Umbilical cord (tissue), 2 donors: ENCODE data around the gene KCNJ11. TPM values are rescaled to one million over a fixed set of nuclear protein-coding genes. Genes with fewer than 3 reads are reported as not detected.
"Not testable (repeated sequence)": the region's sequence is repeated elsewhere in the genome, so short reads cannot be mapped to it uniquely, and the experiment has no call there.

Source experiments
- DNase-seq: peaks from one replicate; pipeline ENCODE4 v3.0.0-alpha.2; 2015; ENCODE audit warnings: low spot score
- total RNA-seq: library from RNA; depleted of rRNA; stranded (reverse); fragments of >200 nt; gene quantifications from one replicate; pipeline ENCODE4 v1.2.3, GENCODE V29; 2014; ENCODE audit warnings: low replicate concordance; ENCODE audit not compliant: insufficient read depth

The KCNJ11 gene
- 0.48 TPM for total RNA-seq

DNA sequence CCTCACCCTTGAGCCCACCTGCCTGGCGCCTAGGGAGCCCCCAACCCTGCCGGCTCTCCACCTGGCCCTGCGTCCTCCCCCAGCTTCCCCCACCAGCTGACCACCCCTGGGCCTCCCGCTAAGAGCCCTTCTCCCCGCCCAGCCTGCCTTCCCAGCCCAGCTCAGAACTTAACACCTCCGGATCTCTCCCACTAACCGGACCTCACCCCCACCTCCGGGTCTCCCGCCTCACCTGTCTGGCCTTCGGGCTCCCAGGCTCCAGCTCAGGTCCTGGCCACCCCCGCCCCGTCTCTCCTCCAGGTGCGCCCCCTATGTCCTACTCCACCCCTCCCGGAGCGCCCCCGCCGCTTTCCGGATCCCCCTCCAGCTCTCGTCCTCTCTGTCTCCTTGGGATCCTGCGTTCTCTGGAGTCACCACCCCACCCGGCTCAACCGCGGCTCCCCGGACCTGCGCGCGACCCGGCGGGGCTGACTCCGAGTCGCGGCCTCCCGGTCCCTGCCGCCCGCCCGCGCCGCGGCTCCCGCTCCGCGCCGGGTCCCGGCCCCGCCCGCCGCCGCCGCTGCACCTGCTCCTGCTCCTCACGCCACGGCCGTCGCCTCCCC, at the start of gene KCNJ11:
TSS of gene KCNJ11 (minus strand) at position 51 of the 602 bp plus-strand sequence. CDS start 568 bp downstream, outside the sequence.
- no peak for DNase-seq

DNA sequence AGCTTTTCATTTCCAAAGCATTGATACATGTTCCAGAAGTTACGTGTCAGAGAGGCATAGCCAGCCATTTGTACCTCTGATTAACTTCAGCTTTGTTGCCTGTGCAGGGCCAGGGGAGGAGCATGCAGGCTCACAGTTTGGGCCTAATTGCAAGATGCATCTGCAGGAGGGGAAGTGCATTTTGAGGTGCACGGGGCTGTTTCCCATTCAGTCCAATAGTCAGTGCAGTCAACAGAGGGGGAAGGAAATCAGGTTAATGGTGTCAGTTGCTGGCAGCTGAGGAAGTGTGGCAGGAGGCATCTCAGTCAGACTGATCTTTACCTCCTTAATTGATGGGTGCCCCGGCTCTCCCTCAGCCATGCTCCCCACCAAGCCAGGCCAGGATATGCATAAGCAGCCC, 48.9 kb upstream of the KCNJ11 start:
- no peak for DNase-seq

DNA sequence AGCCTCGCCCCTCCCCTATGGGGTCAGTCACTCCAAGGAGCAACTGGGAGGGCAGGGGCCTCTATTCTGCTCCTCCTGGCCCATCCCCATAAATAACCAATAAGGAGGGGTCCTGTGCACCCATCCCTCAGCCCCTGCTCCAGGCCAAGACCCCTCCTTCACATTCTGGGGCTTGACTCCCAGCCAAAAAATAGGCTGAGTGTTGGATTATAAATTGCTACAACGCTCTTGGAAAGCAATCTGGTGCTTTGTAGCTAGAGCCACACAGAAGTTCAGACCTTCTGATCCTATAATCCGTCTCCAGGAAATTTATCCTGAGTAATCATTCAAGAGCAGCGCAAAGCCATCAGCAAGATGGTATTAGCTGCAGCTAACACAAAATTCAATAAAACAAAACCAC, 45.6 kb upstream of the KCNJ11 start:
- peak; percentile 14 for DNase-seq

DNA sequence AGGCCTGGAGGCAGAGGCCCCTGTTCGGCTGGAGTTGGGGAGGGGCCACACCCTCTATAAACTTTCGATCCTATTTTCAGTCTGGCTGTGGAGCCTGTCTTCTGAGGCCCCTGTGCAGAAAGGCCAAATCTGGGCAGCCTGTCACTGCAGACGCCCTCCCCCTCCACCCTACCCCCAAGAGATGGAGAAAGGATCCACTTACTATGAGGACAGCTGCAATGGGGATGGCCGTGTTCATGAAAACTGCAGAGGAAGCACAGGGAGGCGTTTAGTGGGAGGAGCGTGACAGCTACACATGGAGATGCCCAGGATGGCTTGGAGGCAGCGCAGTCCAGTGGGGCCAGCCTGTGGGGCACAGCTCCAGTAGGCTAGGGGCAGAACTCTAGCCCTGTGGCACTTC, 43.5 kb upstream of the KCNJ11 start:
- DNase-seq, result peak; percentile 66

DNA sequence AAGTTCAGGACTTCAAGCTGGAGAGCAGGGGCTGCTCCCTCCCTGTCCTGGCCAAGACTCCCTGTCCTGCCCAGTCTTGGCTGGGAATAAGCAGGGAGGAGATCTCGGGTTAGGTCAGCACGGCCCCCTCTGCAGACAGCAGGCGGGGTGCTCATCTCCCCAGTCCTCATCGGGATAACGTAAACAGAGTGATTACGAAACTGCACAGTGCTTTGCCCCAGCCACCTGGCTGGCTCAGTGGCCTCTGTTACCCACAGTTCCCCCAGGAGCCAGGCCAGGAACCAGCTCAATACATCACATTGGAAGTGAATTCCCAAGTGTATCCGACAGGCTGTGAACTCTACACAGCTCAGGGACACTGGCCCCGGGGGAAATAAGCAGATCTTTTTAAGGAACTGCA, 42.7 kb upstream of the KCNJ11 start:
- peak; percentile 38 for DNase-seq

DNA sequence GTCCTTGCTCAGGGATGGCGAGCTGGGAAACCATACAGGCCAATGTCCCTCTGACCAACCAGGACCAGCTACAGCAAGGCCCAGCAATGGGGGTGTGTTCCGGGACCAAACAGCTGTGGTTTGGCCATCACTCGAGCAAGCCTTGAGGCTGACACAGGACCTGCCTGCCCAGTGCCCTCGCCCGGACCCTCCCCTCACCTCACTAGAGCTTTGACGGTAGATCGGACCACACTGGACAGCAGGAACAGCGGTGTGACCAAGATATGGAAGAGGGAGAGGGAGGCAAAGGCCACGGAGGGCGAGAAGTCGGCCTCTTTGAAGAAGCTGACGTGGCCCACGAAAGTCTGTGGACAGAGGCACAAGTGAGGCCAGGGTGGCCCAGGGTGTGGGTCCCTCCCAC, 42.2 kb upstream of the KCNJ11 start:
- no peak for DNase-seq

DNA sequence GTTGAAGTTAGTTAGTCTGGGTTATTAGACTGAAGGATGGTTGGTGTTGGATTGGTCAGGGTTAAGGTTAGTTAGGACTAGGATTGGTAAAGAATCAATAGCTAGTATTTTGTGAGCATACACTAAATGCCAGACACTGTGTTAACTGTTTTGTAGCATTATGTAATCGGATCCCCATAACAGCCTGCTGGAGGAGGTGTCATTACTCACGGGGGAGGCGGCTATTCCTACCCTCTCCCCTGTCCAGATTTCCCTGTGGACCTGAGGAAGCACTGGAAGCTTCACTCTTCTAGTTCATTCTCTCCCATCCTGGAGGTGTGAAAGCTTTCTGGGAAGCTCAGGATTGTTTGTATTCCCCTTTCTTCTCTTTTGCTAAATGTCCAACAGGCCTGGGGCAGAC, 40.5 kb upstream of the KCNJ11 start:
- no peak for DNase-seq

DNA sequence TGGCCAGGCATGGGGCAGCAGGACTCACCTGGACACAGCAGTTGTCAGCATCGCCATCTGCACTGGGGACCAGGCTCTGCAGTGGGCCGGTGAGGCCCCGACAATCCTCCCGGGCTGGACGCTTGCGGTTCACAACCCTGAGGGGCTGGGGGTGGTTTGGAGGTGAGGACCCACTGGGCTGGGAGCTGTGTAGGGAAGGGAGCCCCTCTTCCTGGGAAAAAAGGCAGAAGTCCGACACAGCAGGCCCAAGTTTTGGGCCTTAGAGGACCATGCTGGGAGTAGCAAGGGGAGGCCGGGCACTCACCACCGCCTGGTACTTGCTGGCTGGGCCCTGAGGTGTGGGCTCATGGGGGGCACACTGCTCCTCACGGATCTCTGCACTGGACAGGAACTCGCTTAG, 39.8 kb upstream of the KCNJ11 start:
- no peak for DNase-seq

DNA sequence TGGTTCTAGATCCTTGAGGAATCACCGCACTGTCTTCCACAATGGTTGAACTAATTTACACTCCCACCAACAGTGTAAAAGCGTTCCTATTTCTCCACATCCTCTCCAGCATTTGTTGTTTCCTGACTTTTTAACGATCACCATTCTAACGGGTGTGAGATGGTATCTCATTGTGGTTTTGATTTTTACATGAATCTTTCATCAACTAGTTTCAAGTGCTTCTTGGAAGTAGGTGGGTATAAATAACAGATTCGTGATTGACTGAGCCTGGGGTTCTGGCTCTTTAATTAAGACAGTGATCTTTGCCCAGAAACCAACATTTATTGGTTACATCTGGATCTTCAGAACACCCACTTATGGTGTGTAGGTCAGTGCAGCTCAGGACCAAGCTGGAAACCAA, 37.8 kb upstream of the KCNJ11 start:
- not testable (repeated sequence) for DNase-seq

DNA sequence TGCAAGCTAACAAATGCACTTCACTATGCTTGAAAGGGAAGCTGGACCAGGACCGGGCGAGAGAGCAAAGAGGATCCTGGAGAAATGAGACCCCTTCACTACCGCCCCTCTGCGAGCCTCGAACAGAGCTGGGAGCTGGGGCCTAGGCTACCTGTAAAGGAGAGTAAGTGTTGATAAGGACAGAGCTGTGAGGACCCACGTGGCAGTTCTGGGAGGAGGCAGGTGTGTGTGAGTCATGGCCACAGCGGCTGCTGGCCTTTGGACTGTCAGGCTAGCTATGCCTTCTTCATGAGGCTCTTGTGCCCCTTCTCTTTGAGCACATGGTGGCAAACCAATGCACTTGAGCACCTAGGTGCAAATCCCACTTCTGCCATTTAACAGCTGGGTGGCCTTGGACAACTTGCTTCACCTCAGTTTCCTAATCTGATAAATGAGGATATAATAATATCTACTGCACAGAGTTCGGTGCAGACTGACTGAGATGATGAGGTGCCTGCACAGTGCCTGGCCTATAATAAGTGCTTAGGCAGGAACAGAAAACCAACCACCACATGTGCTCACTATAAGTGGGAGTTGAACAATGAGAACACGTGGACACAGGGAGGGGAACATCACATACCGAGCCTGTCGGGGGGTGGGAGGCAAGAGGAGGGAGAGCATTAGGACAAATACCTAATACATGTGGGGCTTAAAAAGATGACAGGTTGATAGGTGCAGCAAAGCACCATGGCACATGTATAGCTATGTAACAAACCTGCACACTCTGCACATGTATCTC, 35.3 kb upstream of the KCNJ11 start:
- no peak for DNase-seq

DNA sequence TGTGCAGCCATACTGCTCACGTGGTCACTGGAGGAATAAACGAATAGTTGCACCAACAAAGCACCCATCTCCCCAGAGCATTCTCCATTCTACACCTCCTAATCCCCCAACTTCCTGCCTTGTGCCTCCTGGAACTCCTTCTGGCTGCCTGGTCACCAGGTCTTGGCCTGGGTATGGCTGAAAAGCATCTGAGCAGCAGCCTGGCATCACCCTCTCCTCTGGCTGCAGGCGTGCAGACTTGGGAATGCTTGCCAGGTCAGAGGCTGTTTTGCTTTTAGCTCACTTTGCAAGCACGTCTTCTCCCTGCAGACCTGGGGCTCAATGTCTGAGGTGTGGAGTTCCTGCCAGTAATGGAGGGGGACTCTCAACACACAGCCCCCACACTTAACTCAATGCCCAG, 33.3 kb upstream of the KCNJ11 start:
- DNase-seq, result no peak

DNA sequence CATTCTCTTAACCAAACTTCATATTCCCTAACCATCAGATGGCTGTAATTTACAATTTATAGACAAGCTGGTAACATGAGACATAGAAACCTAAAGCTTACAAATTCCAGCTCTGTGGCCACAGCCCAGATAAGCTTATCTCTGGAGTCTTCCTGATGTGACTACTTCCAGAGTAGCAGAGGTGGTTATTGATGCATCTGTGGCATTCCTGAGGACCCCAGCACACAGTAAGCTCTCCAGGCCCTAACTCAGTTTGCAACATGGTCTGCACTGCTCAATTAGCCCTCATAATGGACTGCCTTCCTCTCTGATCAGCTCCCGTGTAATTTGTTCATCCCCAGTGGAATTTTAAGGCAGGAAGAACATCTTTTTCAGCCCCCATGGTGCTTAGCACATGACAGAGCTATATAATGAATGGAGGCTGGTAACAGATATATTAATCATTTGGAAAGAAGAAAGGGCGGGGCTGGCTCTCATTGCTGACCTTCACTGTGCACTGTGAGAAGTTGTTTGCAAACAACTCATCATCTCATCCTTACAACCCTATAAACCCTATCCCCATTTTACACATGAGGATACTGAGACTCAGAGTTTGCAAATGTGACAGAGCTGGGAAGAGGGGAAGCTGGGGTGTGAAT, 30.1 kb upstream of the KCNJ11 start:
- no peak for DNase-seq

DNA sequence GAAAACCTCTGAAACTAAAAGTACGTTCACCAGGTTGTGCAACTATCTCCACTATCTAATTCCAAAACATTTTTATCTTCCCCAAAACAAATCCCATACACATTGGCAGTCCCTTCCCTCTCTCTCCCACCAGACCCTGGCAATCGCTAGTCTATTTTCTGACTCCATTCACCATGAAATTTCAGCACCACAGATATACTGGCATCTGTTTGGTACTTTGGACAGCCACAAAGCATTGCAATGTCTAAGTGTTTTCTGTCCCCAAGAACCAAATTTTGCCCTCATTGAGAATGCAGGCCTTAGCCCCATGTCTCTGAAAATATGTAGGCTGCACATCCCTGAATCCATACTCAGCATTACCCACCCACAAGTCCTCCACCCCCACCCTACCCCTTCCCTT, 28.0 kb upstream of the KCNJ11 start:
- no peak for DNase-seq

DNA sequence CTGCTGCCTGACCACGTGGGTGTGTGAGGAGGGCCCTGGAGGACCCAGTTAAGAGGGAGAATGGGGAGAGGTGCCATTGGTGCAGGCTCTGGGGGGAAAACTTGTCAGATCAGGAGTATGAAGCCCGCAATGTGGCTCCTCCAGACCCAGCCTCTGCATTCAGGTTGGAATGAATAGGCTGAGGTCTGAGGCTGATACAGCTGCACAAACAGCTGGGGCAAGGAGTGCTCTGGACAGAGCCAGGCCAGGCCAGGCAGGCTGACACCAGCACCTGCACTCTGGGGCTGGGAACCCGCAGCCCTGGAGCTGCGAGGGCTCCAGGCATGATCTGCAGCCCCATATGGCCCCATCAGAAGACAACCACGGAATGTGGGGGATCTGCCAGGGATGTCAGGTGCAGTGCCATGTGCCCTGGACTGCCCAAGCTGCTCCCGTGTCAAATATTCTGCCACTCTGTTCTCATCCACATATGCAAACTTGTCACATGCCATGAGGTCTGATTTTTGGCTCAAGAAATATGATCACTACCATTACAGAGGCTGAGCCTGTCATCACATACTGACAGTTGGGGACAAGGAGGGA, 27.2 kb upstream of the KCNJ11 start:
- no peak for DNase-seq

DNA sequence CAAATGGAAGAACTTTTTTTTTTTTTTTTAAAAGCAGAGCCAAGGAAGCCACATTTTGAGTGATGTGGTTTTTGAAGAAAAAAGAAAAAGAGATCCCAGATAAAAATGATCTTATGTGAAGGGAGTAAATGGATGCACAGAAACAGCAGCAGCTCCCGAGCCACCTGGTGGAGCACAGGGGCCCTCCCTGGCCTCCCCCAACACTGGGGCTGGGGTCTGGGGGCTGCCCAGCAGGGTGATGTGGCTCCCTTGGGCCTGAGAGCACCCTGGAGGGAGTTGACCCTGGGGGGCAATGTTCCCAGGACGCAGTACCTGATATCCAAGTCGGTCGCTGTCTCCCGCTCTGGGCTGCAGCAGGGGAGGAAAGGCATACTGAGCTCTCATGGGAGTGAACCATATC, 26.5 kb upstream of the KCNJ11 start:
- DNase-seq, result no peak

DNA sequence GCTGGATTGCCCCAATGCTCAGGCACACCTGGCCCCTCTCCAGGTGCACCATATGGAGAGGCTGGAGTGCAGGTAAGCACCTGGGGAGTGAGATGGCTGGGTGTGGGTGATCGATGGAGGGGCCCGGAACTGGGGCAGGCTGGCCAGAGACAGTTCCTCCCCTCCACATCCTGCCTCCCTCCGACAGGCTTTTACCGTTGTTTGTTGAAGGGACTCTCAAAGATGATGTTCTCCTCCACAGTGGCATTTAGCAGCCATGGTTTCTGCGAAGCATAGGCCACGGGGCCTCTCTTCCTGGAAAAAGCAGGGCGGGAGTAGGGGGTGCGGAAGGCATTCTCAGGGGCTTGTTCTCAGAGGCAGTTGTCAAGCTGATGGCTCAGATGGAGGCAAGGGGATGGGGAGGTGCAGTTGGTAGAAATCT, 25.9 kb upstream of the KCNJ11 start:
- no peak for DNase-seq

DNA sequence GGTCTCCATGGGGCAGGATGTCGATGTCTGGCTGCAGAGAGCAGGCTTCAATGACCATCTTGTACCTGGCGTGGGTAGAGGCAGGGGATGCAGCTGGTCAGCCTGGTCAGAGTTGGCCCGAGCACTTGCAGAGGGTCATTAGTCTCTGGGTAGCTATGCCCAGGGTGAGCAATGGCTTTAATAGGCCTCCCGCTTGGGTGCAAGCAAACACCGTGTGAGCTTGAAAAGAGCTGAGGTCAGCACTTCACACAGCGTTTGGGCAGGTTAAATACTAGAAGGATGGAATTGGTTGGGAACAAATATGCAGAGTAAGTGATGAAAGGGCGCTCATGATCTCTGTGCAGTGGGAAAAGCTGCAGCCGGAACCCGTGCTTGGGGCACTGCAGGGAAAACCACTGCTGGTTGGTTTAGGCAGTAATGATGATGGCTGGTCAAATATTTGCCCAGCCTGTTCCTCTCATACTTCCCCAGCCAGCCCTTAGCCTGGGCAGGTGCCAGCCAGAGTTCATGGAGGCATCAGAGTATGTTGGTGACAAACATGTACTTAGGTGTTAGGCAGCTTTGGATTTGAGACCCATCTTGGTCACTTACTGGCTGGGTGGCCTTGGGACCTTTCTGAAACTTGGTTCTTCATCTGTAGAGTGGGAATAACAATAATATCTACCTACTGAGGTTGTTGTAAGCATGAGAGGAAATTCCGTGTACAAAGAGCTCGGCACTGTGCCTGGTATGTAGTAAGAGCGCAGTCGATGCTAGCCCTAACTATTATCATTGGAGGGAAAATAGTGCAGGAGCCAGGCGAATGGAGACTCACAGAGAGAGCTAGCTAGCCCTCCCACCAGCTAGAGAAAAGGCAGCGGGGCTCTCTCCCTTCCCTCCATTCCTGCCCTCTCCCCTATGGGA, 25.2 kb upstream of the KCNJ11 start:
- DNase-seq, result no peak

DNA sequence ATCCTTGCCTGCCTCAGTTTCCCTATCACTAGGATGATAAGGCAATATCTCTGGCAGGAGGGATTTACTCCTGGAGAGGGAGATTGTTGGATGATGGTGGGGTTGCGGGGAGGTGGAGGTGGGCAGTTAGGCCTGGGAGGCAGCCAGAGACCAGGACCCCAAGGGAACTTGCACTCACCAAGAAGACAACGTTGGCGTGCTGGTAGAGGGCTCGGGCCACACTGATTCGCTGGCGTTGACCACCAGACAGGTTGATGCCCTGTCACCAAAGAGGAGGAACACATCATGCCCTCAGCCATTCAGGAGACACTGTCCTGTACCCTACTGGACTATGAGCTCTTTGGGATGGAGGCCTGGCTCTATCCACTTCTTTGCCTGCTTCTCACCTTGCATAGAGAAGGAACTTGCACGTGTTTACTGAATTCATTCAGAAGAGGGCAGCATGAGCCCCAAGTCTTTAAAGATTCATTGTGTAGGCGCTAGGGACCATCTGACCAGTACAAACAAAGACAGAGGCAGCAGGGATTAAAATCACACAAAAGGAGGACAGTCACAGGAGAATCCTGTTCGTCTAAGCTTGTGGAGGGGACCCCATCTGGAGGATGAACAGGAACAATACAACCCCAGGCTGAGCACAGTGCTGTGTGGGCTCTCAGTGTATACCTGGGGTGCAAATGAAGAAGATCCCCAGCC, 24.2 kb upstream of the KCNJ11 start:
- DNase-seq, result no peak

DNA sequence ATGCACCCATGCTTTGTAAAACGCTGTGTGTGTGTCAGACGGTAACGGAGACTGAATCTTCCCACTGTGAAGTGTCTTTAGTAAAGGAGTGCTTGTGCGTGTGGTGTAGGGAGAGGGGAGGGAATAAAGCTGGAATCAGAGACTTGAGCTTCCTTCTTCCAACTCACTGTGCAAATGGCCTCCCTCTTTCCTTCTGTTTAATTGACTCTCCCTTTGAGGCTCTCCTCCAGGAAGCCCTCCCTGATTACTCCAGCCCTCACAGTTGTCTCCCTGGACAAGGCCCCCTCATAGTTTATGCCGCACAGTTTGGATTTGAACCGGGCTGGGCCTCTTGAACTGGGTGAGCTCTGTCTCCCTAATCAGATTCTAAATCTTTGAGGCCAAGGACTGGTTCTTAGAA, 23.0 kb upstream of the KCNJ11 start:
- DNase-seq, result no peak

DNA sequence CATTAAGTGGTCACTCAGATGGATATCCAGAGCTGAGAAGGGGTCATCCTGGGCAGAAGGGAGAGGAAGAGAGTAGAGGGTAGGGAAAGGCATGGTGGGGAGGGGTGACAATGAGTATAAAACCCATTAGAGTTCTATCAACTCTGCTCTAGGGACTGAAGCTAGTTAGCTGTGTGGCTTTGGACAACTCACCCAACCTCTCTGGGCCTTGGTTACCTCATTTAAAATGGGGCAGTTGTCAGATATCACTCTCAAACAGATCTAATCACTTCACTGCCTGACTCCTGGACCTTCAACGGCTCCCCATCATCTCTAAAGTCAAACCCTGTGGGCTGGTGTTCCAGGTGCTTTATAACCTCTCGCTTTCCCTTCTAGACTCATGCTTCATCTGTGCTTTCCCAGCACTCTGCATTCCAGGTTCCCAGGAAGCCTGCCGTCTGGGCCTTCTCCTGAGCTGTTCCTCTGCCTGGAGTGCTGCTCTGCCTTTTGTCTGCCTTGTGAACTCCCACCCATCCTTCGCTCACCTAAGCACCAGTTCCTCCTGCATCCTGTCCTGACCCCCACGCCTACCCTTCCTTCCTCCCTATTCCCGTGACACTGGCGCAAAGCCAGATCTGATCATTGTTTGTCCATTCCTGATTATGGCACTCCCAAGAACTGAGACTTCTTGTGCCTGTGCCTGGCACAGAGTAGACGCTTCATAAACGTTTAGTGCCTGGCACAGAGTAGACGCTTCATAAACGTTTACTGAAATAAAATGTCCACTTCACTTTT, 22.3 kb upstream of the KCNJ11 start:
- DNase-seq, result no peak
